Muscle layer of colon (tissue), 2 donors: Measurements from ENCODE around the gene WNT16.

Source experiments
- H3K27ac ChIP-seq: one replicate; pipeline ENCODE4 v1.7.0; 2013; ENCODE audit warnings: low read depth, mild to moderate bottlenecking, low read length, moderate library complexity
- H3K27me3 ChIP-seq, 2 donors: one replicate each; pipeline ENCODE4 v1.7.0; 2013; ENCODE audit warnings: low read length in 2 of 2, mild to moderate bottlenecking in 2 of 2; ENCODE audit not compliant: insufficient read depth in 2 of 2, control insufficient read depth in 1 of 2
- H3K36me3 ChIP-seq: one replicate; pipeline ENCODE4 v1.7.0; 2013; ENCODE audit warnings: mild to moderate bottlenecking, low read length; ENCODE audit not compliant: insufficient read depth
- H3K4me1 ChIP-seq: one replicate; pipeline ENCODE4 v1.7.0; 2013; ENCODE audit warnings: mild to moderate bottlenecking, low read length; ENCODE audit not compliant: insufficient read depth
- H3K4me3 ChIP-seq, 2 donors: one replicate each; pipeline ENCODE4 v1.7.0; 2013; ENCODE audit warnings: low read length in 2 of 2, low read depth in 1 of 2, mild to moderate bottlenecking in 1 of 2, moderate library complexity in 1 of 2
- H3K9ac ChIP-seq: one replicate; pipeline ENCODE4 v1.7.0; 2013; ENCODE audit warnings: low read length
- H3K9me3 ChIP-seq: one replicate; pipeline ENCODE4 v1.7.0; 2013; ENCODE audit warnings: mild to moderate bottlenecking, low read length
- donor health status: abdominal sarcoma.
- donor health status: Adenocarcinoma of cecum.

Gene WNT16

DNA sequence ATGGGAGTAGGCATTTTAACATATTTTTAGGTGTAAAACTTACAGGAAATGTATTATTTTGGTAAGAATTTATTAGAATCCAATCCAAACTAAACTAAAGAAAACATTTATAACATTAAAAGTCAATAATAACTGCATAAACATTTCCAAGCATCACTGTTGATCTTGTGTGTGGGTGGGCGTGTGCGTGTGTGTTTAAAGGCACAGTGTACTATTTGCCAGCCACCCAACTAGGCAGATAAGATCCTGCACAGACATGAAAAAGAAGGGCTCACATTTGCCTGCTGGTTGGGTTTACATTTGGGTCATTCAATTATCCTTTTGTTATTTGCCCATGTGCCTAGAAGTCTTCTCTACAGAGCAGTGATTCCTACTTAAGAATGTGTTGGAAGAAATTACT lies 31.0 kb upstream of the WNT16 start:
- Histone ChIP-seq H3K9me3 (no peaks in the 10 kb centered on the region), H3K36me3 (peaks cover 4% of the 10 kb centered on the region), H3K4me1 (no peaks in the 10 kb centered on the region), H3K27me3 (no peaks in the 10 kb centered on the region), H3K4me3 (no peak overlapping the region), H3K27ac (no peak overlapping the region), H3K9ac (no peak overlapping the region)

DNA sequence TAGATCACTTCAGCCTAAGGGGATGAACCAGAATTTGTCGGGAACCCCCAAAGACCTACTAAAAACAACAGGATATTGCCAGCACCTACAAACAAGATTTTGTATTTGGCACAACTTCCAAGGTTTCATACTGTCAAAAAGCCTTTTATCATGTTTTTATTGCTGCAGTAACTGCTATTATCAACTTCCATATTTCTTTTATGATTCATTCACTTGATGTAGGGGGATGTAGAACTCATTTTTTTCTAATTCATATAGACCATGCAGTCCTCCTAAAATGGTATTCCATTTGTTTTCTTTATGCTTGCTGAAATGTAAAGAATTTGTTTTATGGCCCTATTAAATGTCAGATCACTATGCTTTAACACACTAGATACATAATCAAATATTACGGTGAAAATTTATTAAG lies 30.0 kb upstream of the WNT16 start:
- no peaks in the 10 kb centered on the region for H3K4me1 ChIP-seq
- no peak overlapping the region for H3K4me3 ChIP-seq
- H3K36me3 ChIP-seq: peaks cover 4% of the 10 kb centered on the region

GRCh38 chr7:121300685-121301420 lies 27.9 kb upstream of the WNT16 start:
- Histone ChIP-seq H3K9me3 (no peaks in the 10 kb centered on the region), H3K4me3 (no peak overlapping the region), H3K27ac (no peak overlapping the region), H3K9ac (no peak overlapping the region), H3K27me3 (no peaks in the 10 kb centered on the region), H3K4me1 (no peaks in the 10 kb centered on the region), H3K36me3 (peaks cover under 1% of the 10 kb centered on the region)

More for the DNA sequence above, 30.0 kb upstream of the WNT16 start:
- Histone ChIP-seq H3K9ac (no peak overlapping the region), H3K27me3 (no peaks in the 10 kb centered on the region), H3K9me3 (no peaks in the 10 kb centered on the region), H3K27ac (no peak overlapping the region)

DNA sequence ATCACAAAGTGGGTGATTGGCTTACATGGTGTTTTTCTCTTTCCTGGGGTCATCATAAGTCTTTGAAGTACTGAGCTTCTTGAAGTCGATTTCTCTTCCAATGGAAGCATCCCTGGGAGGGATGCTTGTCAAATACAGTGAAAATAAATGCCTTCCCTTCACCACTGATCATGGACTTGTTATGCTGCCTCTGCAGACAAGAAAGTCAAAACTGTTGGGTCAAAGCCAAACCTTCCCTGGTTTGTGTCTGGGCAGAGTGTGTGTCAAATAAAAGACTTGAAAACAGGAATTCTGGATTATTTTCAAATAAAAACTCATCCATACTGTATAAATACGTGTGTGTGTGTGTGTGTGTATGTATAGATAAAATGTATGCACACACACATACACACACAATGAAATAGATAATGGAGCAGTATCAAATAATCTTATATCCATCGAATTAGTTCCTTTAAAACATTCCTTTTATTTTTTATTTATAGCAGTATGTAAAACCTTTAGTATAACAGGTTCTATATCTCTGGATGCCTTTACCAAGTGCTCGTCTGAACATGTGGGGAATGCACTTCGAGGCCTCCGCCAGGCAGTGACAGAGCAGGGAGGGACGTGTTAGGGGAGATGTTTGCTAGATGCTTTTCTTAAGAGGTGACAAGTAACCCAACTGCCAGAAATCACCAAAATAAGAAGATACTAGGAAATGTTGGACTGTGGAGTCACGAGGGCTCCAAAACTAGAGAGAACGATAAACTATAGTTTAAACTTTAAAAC lies 27.2 kb upstream of the WNT16 start:
- Histone ChIP-seq H3K27me3 (no peaks in the 10 kb centered on the region), H3K27ac (no peak overlapping the region), H3K4me3 (no peak overlapping the region), H3K36me3 (no peaks in the 10 kb centered on the region), H3K4me1 (no peaks in the 10 kb centered on the region), H3K9me3 (no peaks in the 10 kb centered on the region), H3K9ac (no peak overlapping the region)

DNA sequence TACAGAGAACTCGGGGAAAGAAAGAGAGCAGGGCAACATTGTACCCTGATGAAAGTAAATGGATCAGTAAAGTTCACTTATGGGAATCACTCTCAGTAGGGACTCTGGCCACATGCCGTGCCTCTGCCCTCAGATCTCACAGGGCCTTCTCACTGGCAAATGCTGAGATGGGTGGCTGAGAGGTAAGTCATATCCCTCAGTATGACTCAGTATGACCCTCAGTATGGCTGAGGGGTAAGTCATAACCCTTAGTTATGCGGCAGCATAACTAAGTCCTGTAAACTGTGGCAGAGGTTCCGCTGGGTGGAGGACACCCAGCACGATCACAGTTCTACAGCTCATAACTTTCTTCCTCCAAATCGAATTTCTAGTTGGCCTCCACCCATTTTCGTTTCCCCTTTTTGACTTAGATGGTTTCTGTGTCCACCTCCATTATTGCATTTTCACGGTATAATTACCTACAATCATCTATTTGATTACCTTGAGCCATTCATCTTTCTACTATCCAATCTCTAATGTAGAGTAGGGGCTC lies 26.5 kb upstream of the WNT16 start:
- H3K4me3 ChIP-seq: no peak overlapping the region
- H3K9ac ChIP-seq: no peak overlapping the region
- H3K4me1 ChIP-seq: no peaks in the 10 kb centered on the region
- H3K36me3 ChIP-seq: no peaks in the 10 kb centered on the region
- H3K27me3 ChIP-seq: no peaks in the 10 kb centered on the region
- H3K9me3 ChIP-seq: no peaks in the 10 kb centered on the region
- H3K27ac ChIP-seq: no peak overlapping the region

- no peaks in the 10 kb centered on the region for H3K36me3 ChIP-seq
- no peak overlapping the region for H3K4me3 ChIP-seq
- no peaks in the 10 kb centered on the region for H3K4me1 ChIP-seq
- no peaks in the 10 kb centered on the region for H3K9me3 ChIP-seq
- H3K9ac ChIP-seq: no peak overlapping the region
- H3K27me3 ChIP-seq: no peaks in the 10 kb centered on the region
- H3K27ac ChIP-seq: no peak overlapping the region
Observed at GRCh38 chr7:121303422-121304101, 25.2 kb upstream of the WNT16 start.

DNA sequence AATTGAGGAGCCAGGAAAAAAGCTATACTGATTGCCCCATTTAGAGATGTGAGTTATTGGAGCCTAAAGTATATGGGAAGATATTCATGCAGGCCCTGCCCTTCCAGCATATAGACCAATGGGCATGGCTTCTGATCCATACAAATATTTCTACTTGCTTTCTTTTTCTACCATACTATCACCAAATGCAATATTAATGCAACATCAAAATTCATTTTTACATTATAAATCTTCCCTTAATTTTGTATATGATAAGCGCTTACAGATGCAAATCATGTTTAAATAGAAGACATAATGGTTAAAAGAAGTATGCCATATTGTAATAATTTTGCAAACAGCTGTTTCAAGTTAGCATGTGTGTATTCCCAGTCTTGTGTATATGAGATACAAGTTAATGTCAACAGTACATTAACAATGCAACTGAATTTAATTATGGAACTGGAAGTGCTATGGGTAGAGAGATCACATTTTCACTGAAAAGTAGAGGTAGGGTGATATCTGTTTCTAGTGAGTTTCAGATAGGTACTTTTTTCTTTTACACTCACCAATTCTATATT lies 24.6 kb upstream of the WNT16 start:
- Histone ChIP-seq H3K9me3 (no peaks in the 10 kb centered on the region), H3K4me1 (no peaks in the 10 kb centered on the region), H3K36me3 (no peaks in the 10 kb centered on the region), H3K9ac (no peak overlapping the region), H3K27me3 (no peaks in the 10 kb centered on the region), H3K4me3 (no peak overlapping the region), H3K27ac (no peak overlapping the region)

DNA sequence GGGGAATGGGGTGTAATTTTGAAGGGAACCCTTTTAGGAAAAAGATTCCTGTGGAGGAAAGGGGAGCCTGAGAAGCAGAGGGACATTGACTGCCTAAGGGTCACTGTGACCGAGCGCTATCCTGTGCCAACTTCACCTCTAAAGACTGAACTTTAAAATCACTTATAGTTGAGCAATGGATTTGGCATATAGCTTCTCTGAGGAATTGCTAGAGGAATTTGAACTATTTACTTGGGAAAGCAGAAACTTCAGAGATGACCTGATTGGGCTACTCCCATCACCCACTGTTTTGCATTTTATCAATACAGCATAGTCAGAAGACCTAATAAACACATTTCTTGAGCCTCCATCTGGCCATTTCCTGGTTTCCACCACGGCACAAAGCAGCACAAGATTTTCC lies 23.7 kb upstream of the WNT16 start:
- no peak overlapping the region for H3K4me3 ChIP-seq
- H3K9me3 ChIP-seq: no peaks in the 10 kb centered on the region
- no peak overlapping the region for H3K9ac ChIP-seq
- no peak overlapping the region for H3K27ac ChIP-seq
- no peaks in the 10 kb centered on the region for H3K4me1 ChIP-seq
- H3K27me3 ChIP-seq: no peaks in the 10 kb centered on the region
- no peaks in the 10 kb centered on the region for H3K36me3 ChIP-seq

GRCh38 chr7:121306565-121306964 lies 22.2 kb upstream of the WNT16 start:
- H3K4me1 ChIP-seq: no peaks in the 10 kb centered on the region
- no peak overlapping the region for H3K27ac ChIP-seq
- no peak overlapping the region for H3K4me3 ChIP-seq
- H3K36me3 ChIP-seq: no peaks in the 10 kb centered on the region
- H3K9me3 ChIP-seq: no peaks in the 10 kb centered on the region
- H3K27me3 ChIP-seq: no peaks in the 10 kb centered on the region
- H3K9ac ChIP-seq: no peak overlapping the region

DNA sequence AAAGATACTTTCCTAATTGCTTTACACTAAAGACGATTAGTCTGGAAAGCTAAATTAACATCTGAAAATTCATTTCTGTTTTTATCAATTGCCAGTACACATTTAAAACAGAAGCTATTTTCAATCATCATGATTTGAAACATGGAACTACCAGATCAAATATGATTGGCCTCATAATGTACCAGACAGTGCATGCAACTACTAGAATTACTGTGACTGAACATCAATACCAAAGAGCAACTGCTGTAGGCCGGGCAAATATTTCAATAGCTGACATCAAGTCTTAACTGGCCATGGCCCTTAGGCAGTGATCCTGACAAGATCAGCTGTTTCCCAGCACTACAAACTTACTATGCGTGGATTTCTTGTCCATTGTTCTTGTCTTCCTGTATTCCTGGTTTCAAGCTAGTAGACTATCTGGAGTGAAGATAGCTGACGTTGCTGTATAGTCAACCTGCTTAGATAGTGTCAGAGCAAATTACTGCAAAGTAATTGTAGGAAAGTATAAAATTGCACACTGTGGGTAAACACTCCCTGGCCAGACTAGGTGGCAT lies 21.7 kb upstream of the WNT16 start:
- no peaks in the 10 kb centered on the region for H3K9me3 ChIP-seq
- H3K27me3 ChIP-seq: no peaks in the 10 kb centered on the region
- no peak overlapping the region for H3K9ac ChIP-seq
- H3K36me3 ChIP-seq: no peaks in the 10 kb centered on the region
- H3K4me1 ChIP-seq: no peaks in the 10 kb centered on the region
- H3K4me3 ChIP-seq: no peak overlapping the region
- no peak overlapping the region for H3K27ac ChIP-seq

- Histone ChIP-seq H3K36me3 (no peaks in the 10 kb centered on the region), H3K9ac (no peak overlapping the region), H3K4me3 (no peak overlapping the region), H3K27me3 (no peaks in the 10 kb centered on the region), H3K27ac (no peak overlapping the region), H3K4me1 (no peaks in the 10 kb centered on the region), H3K9me3 (no peaks in the 10 kb centered on the region)
Observed at GRCh38 chr7:121313220-121313792, 15.5 kb upstream of the WNT16 start.
